PC-3 (cell line): ENCODE measurements around the gene SNX15. TPM values are rescaled to one million over a fixed set of nuclear protein-coding genes. Genes with fewer than 3 reads are reported as not detected.

Source experiments
- ATAC-seq: fragments of 200-7000 bp; cut with Tn5 transposase; 2 replicates; pipeline ENCODE4 v1.9.1; 2020; ENCODE audit warnings: mild to moderate bottlenecking, moderate library complexity
- BruUV-seq: library from RNA; stranded (reverse); fragments of 400-500 nt; replicated peaks from 2 replicates; lab custom pipeline; 2021; lab: Mats Ljungman, UMichigan
- CTCF ChIA-PET: fragments of 300-600 bp; sonication (Branson Sonifier 250); formaldehyde crosslinking; loops from one replicate; lab custom pipeline; 2022; ENCODE audit warnings: antibody characterized with exemption; lab: Charles Lee
- POLR2A ChIA-PET: fragments of 300-600 bp; sonication (Branson Sonifier 250); formaldehyde crosslinking; loops from one replicate; lab custom pipeline; 2022; ENCODE audit warnings: antibody characterized with exemption; ENCODE audit not compliant: unreplicated experiment; lab: Charles Lee
- DNase-seq: peaks from one replicate; pipeline ENCODE4 v3.0.0-alpha.2; 2015
- H2AFZ ChIP-seq: fragments of 300-600 bp; sonication (generic); 2 replicates; pipeline ENCODE4 v1.6.0; 2016; ENCODE audit warnings: antibody characterized with exemption, low read length
- H3F3A ChIP-seq: fragments of 300-600 bp; sonication (generic); one replicate; pipeline ENCODE4 v1.6.0; 2017; ENCODE audit warnings: antibody characterized with exemption, low read length, control low read depth, mild to moderate bottlenecking; ENCODE audit not compliant: unreplicated experiment
- H3K27ac ChIP-seq: fragments of 300-600 bp; sonication (generic); 2 replicates; pipeline ENCODE4 v1.5.1; 2016; ENCODE audit warnings: mild to moderate bottlenecking, low read length
- H3K27me3 ChIP-seq: fragments of 300-600 bp; sonication (generic); 2 replicates; pipeline ENCODE4 v1.6.1; 2016; ENCODE audit warnings: low read length, mixed read lengths
- H3K36me3 ChIP-seq: fragments of 300-600 bp; sonication (generic); 2 replicates; pipeline ENCODE4 v1.6.1; 2016; ENCODE audit warnings: low read depth, mixed run types, low read length, mixed read lengths
- H3K4me1 ChIP-seq: fragments of 300-600 bp; sonication (generic); 2 replicates; pipeline ENCODE4 v1.5.1; 2016; ENCODE audit warnings: low read length; ENCODE audit not compliant: insufficient read depth
- H3K4me2 ChIP-seq: fragments of 300-600 bp; sonication (generic); 2 replicates; pipeline ENCODE4 v1.6.0; 2016; ENCODE audit warnings: low read length
- H3K4me3 ChIP-seq: fragments of 300-600 bp; sonication (generic); 2 replicates; pipeline ENCODE4 v1.5.1; 2016; ENCODE audit warnings: mild to moderate bottlenecking, low read length, mixed read lengths
- H3K79me2 ChIP-seq: fragments of 300-600 bp; sonication (generic); 2 replicates; pipeline ENCODE4 v1.6.1; 2017; ENCODE audit warnings: low read length, mixed read lengths
- H3K9ac ChIP-seq: fragments of 300-600 bp; sonication (generic); 2 replicates; pipeline ENCODE4 v1.6.0; 2016; ENCODE audit warnings: mild to moderate bottlenecking, low read length
- H3K9me2 ChIP-seq: fragments of 300-600 bp; sonication (generic); replicated peaks from 2 replicates; pipeline ENCODE4 v1.6.1; 2016; ENCODE audit warnings: mixed run types, low read length, mixed read lengths
- H3K9me3 ChIP-seq: fragments of 300-600 bp; sonication (generic); 2 replicates; pipeline ENCODE4 v1.6.1; 2016; ENCODE audit warnings: low read length, mixed read lengths
- H4K20me1 ChIP-seq: fragments of 300-600 bp; sonication (generic); 2 replicates; pipeline ENCODE4 v1.6.1; 2016; ENCODE audit warnings: low read length, mixed read lengths
- EZH2 ChIP-seq: fragments of 300-600 bp; sonication (generic); IDR thresholded peaks from one replicate; pipeline ENCODE4 v1.6.1; 2017; ENCODE audit warnings: antibody characterized with exemption, mild to moderate bottlenecking, low read length; ENCODE audit not compliant: unreplicated experiment
- EZH2phosphoT487 ChIP-seq: fragments of 300-600 bp; sonication (generic); IDR thresholded peaks from 2 replicates; pipeline ENCODE4 v1.6.1; 2018; ENCODE audit warnings: mild to moderate bottlenecking, antibody characterized with exemption, low read length, borderline replicate concordance
- intact Hi-C: fragments of 100-400 bp; cut with micrococcal nuclease; formaldehyde crosslinking; loops from 2 replicates; pipeline ENCODE4 v1.9.0; 2023
- total RNA-seq: library from RNA; depleted of rRNA; stranded (reverse); fragments of >200 nt; gene quantifications from 2 replicates; pipeline ENCODE4 v1.2.3, GENCODE V29; 2014
- TF ChIP-seq, protein P1 (sequence below): fragments of 300-600 bp; sonication (generic); conservative IDR thresholded peaks from 2 replicates; pipeline ENCODE4 v1.5.1; 2017; ENCODE audit warnings: antibody characterized with exemption, low read depth, mild to moderate bottlenecking, low read length

SNX15 gene
- total RNA-seq, 1 experiment from 2014 or later, result 40.4 TPM

DNA sequence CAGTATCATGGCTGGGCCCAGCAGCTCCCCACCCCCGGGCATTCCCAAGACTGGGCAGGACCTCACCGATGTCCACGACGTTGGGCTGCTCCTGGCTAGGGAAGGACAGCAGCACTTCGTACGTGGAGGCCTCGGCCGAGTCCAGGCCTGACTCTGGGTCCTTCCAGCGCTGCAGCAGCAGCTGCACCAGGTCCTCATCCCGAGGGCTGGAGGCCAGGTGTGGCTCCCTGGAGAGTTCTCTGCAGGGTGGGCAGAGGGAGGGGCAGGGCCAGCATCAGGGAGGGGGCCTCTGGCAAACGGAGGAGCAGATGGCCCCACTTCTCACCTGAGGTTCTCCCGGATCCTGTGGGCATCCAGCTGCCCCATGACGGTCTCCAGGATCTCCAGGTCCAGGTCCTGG, 30.8 kb downstream of the SNX15 start:
- no peak overlapping the region for H3K9ac ChIP-seq
- H2AFZ ChIP-seq, result no peak overlapping the region
- no peaks in the 10 kb centered on the region for H4K20me1 ChIP-seq
- H3K9me2 ChIP-seq, result no peaks in the 10 kb centered on the region
- H3K27ac ChIP-seq, result no peak overlapping the region
- H3K4me2 ChIP-seq, result no peak overlapping the region
- no peaks in the 10 kb centered on the region for H3F3A ChIP-seq
- TF ChIP-seq, protein P1, sequence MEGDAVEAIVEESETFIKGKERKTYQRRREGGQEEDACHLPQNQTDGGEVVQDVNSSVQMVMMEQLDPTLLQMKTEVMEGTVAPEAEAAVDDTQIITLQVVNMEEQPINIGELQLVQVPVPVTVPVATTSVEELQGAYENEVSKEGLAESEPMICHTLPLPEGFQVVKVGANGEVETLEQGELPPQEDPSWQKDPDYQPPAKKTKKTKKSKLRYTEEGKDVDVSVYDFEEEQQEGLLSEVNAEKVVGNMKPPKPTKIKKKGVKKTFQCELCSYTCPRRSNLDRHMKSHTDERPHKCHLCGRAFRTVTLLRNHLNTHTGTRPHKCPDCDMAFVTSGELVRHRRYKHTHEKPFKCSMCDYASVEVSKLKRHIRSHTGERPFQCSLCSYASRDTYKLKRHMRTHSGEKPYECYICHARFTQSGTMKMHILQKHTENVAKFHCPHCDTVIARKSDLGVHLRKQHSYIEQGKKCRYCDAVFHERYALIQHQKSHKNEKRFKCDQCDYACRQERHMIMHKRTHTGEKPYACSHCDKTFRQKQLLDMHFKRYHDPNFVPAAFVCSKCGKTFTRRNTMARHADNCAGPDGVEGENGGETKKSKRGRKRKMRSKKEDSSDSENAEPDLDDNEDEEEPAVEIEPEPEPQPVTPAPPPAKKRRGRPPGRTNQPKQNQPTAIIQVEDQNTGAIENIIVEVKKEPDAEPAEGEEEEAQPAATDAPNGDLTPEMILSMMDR, result no peak
- TF ChIP-seq EZH2phosphoT487, result no peak
- no peak for TF ChIP-seq EZH2
- CTCF ChIA-PET, result no interaction called here
- no peaks in the 10 kb centered on the region for H3K27me3 ChIP-seq
- no peak overlapping the region for H3K4me3 ChIP-seq
- intact Hi-C loops, result no loop called here
- ATAC-seq (no peak), DNase-seq (no peak)
- H3K36me3 ChIP-seq, result no peaks in the 10 kb centered on the region
- no TSS peak for BruUV-seq
- POLR2A ChIA-PET, result no interaction called here
- H3K9me3 ChIP-seq, result no peaks in the 10 kb centered on the region
- no peaks in the 10 kb centered on the region for H3K79me2 ChIP-seq
- H3K4me1 ChIP-seq, result no peaks in the 10 kb centered on the region

DNA sequence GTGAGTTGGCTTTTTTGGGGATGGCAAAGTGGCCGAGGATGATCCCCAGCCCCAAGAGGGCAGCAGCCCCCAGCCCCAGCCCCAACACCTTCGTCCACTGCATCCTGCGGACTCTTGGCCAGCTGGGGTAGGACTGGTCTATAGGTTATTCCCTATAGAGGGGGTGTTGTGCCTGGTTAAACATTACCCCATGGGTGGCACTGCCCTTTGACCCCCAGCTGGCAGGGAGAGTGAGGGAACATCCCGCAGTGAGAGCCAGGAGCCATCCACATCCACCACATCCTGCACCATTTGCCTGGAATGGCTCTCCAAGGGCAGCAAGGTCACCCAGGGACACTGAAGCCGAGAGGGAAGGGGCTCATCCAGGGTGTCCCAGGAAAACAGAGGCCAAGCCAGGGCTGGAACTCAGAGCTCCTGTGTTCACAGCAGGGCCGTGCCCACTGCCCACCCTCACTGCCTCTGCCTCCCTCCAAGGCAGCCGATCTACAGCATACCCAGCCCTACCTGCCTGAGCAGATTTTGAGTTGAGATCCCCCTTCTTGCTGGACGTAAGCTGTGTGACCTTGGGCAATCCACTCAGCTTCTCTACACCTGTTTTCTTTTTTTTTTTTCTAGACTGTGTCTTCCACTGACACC, 31.3 kb downstream of the SNX15 start, which contains the start of gene NAALADL1:
TSS of gene NAALADL1 (minus strand) at position 135 of the 636 bp plus-strand sequence. CDS start at position 103, 32 bp downstream.
- H3K4me2 ChIP-seq, result no peak within 1 kb of the TSS
- H3F3A ChIP-seq, result no peaks in the 10 kb centered on the region
- no peaks in the 10 kb centered on the region for H3K27me3 ChIP-seq
- ATAC-seq (no peak), DNase-seq (no peak)
- H3K9me3 ChIP-seq, result no peaks in the 10 kb centered on the region
- intact Hi-C loops, result no loop called here
- H4K20me1 ChIP-seq, result no peaks in the 10 kb centered on the region
- H3K27ac ChIP-seq, result no peak within 1 kb of the TSS
- TF ChIP-seq, protein P1, result no peak
- TF ChIP-seq EZH2 (no peak), EZH2phosphoT487 (no peak)
- H3K9ac ChIP-seq, result no peak within 1 kb of the TSS
- no peak within 1 kb of the TSS for H3K4me3 ChIP-seq
- H3K9me2 ChIP-seq, result no peaks in the 10 kb centered on the region
- no peaks in the 10 kb centered on the region for H3K4me1 ChIP-seq
- POLR2A ChIA-PET, result no interaction called here
- no peaks in the 10 kb centered on the region for H3K36me3 ChIP-seq
- BruUV-seq, result no TSS peak
- no peak within 1 kb of the TSS for H2AFZ ChIP-seq
- no peaks in the 10 kb centered on the region for H3K79me2 ChIP-seq
- CTCF ChIA-PET, result no interaction called here

DNA sequence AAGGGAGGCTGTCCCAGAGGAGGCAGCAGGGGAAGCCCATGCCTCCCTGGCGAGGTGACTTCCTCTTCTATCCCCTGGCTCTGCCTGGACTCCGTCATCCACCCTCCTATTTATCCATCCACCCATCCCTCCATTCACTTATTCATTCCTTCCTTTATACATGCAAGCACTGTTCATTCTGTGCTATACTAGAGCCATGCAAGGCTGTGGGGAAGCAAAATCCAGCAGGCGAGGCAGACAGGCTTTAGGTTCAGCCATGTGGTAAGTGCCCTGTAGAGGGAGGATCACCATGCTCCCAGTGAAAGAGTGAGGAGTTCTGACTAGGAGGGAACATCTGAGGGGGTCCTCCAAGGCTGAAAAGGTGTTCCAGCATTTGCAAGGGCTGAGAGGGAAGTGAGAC, 32.3 kb downstream of the SNX15 start:
- ATAC-seq, result no peak

More for the DNA sequence above, 32.3 kb downstream of the SNX15 start:
- H3K9ac ChIP-seq, result no peak overlapping the region
- H3K4me2 ChIP-seq, result no peak overlapping the region
- no peaks in the 10 kb centered on the region for H4K20me1 ChIP-seq
- CTCF ChIA-PET, result no interaction called here
- no peaks in the 10 kb centered on the region for H3F3A ChIP-seq
- H3K9me2 ChIP-seq, result no peaks in the 10 kb centered on the region
- no peaks in the 10 kb centered on the region for H3K9me3 ChIP-seq
- POLR2A ChIA-PET, result no interaction called here
- intact Hi-C loops, result no loop called here
- H3K4me3 ChIP-seq, result no peak overlapping the region
- no peaks in the 10 kb centered on the region for H3K27me3 ChIP-seq
- H3K36me3 ChIP-seq, result no peaks in the 10 kb centered on the region
- no peak overlapping the region for H3K27ac ChIP-seq
- no peak for DNase-seq
- TF ChIP-seq EZH2 (no peak), EZH2phosphoT487 (no peak)
- TF ChIP-seq, protein P1, result no peak
- H3K79me2 ChIP-seq, result no peaks in the 10 kb centered on the region
- no TSS peak for BruUV-seq
- no peak overlapping the region for H2AFZ ChIP-seq
- no peaks in the 10 kb centered on the region for H3K4me1 ChIP-seq
